Stomach (tissue), 9 donors: ENCODE data around the gene DDB1. TPM values are rescaled to one million over a fixed set of nuclear protein-coding genes. Genes with fewer than 3 reads are reported as not detected.

Source experiments
- DNase-seq, 2 donors: peaks; one replicate each; pipeline versions ENCODE4 v3.0.0 to v3.0.0-alpha.2; 2013 to 2019
- H3K27ac ChIP-seq, 5 donors: fragments of 200-600 bp in 4 of 5; sonication (generic) in 4 of 5; one replicate each; pipeline ENCODE4 v1.5.1; 2013 to 2019; ENCODE audit warnings: mild to moderate bottlenecking in 1 of 5, moderate library complexity in 1 of 5
- H3K27me3 ChIP-seq, 3 donors: fragments of 200-600 bp; sonication (generic); one replicate each; pipeline ENCODE4 v1.5.1; 2017 to 2019; ENCODE audit warnings: mixed run types in 1 of 3
- H3K36me3 ChIP-seq, 4 donors: fragments of 200-600 bp; sonication (generic); 1 replicate in 3 of 4; 2 replicates in 1 of 4; pipeline ENCODE4 v1.5.1; 2016 to 2019
- H3K4me1 ChIP-seq, 4 donors: fragments of 200-600 bp; sonication (generic); one replicate each; pipeline ENCODE4 v1.5.1; 2016 to 2019
- H3K4me3 ChIP-seq, 4 donors: fragments of 200-600 bp; sonication (generic) in 3 of 4; one replicate each; pipeline ENCODE4 v1.5.1; 2016 to 2019; ENCODE audit warnings: mild to moderate bottlenecking in 1 of 4
- H3K9me3 ChIP-seq, 4 donors: fragments of 200-600 bp; sonication (generic); one replicate each; pipeline ENCODE4 v1.5.1; 2016 to 2019
- EP300 ChIP-seq: sonication (generic); formaldehyde crosslinking; IDR thresholded peaks from one replicate; pipeline ENCODE4 v1.6.1; 2017; ENCODE audit warnings: antibody characterized with exemption
- POLR2A ChIP-seq, 4 donors: fragments of 450-650 bp; IDR thresholded peaks; one replicate each; pipeline ENCODE4 v1.6.1; 2016; ENCODE audit warnings: antibody characterized with exemption in 4 of 4, control low read depth in 2 of 4, mild to moderate bottlenecking in 1 of 4, moderate library complexity in 1 of 4
- POLR2AphosphoS5 ChIP-seq, 3 donors: sonication (generic); formaldehyde crosslinking; IDR thresholded peaks; one replicate each; pipeline ENCODE4 v1.6.1; 2016; ENCODE audit warnings: antibody characterized with exemption in 3 of 3
- WGBS, 5 donors: extraction: QIAGEN DNeasy Blood & Tissue Kit in 3 of 5; methylation state at CpG; one replicate each; pipeline versions ENCODE4 v1.1.5 to v1.1.7; 2013 to 2018; 5-methylcytosine and 5-hydroxymethylcytosine counted together
- intact Hi-C: fragments of 100-400 bp; cut with DNase I; formaldehyde crosslinking; loops from one replicate; pipeline ENCODE4 v1.15.1; 2023; ENCODE audit warnings: low total_unique reads
- polyA plus RNA-seq, 3 donors: library from polyadenylated mRNA; stranded (reverse); fragments of 200-250 nt; gene quantifications; one replicate each; pipeline ENCODE4 v1.2.3, GENCODE V29; 2013
- total RNA-seq, 5 donors: library from RNA; depleted of rRNA; stranded (reverse); fragments of >200 nt; gene quantifications; one replicate each; pipeline versions ENCODE4 v1.1.0 to v1.2.3, GENCODE V29; 2014 to 2016
- TF ChIP-seq, protein P1 (sequence below), 7 experiments: fragments of 450-650 bp in 4 of 7; fragments of 200-600 bp in 3 of 7; sonication (generic) in 3 of 7; IDR thresholded peaks; one replicate each; pipeline ENCODE4 v1.5.1; 2016 to 2019; ENCODE audit warnings: antibody characterized with exemption in 7 of 7, control low read depth in 2 of 7, mild to moderate bottlenecking in 1 of 7
- donor health status: healthy with polysubstance abuse.
- donor health status: Bipolar disorder and iron deficiency.
- donor health status: healthy.

Gene DDB1
- total and polyA plus RNA-seq, 8 donors = 44.2 to 489 (median 114) TPM

DNA sequence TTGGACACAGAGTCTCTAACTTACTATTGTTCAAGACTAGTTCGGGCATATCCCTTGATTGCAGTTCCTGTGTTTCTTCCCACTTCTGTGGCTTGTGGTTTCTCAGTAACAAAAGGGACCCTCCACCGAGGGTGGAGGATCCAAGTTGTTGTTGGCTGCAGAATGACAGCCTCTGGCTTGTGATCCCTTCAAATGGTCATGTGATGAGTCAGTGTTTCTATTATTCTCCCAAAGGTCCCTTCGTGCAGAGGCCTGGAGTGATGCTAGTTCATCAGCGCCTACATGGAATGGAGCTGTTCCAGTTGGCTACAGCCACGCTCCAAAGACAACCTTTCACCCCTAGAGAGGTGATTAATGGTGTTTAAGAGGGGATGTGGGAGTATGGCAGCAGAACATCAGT lies 35.2 kb downstream of the DDB1 start:
- WGBS, 5 donors = 43 to 56% (median 50%) methylated on average over 5 of the region's 5 CpGs
- H3K36me3 ChIP-seq = peaks cover 35 to 52% (median 48%) of the 10 kb centered on the region in 4 donors

DNA sequence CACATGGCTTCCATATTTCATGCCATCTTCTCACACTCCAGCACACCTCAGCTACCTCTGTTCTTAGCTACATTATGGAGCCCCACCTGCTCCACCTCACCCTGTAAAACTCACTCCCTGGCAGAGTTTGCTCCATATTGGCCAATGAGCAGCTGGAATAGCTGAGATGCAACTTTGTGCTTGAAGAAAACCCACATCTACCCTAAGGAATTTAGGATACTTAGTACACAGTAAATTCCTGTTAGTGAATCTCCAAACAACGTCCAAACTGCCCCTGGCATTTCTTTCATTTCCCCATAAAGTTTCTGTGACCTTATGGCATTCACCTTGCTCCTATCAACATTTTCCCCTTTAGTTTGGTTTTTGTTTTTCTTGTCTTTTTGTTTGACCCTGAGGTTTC lies 35.6 kb downstream of the DDB1 start:
- no peaks in the 10 kb centered on the region for H3K9me3 ChIP-seq
- peaks cover 24 to 46% (median 34%) of the 10 kb centered on the region in 4 donors for H3K4me1 ChIP-seq
- intact Hi-C loops = no loop called here
- 39 to 63% (median 60%) methylated on average over 1 of the region's 1 CpG for WGBS, 5 donors
- peak overlapping the region in 2 of 5 donors; percentile 7 to 9 for H3K27ac ChIP-seq
- DNase-seq = no peak
- H3K27me3 ChIP-seq = peaks cover 0 to 32% (median 19%) of the 10 kb centered on the region in 3 donors
- no peak overlapping the region for H3K4me3 ChIP-seq
- peaks cover 31 to 48% (median 44%) of the 10 kb centered on the region in 4 donors for H3K36me3 ChIP-seq
- TF ChIP-seq POLR2A (IDR thresholded peaks at IDR 0.05) (no peak), EP300 (no peak), POLR2AphosphoS5 (IDR thresholded peaks at IDR 0.05) (no peak)
- TF ChIP-seq, protein P1, sequence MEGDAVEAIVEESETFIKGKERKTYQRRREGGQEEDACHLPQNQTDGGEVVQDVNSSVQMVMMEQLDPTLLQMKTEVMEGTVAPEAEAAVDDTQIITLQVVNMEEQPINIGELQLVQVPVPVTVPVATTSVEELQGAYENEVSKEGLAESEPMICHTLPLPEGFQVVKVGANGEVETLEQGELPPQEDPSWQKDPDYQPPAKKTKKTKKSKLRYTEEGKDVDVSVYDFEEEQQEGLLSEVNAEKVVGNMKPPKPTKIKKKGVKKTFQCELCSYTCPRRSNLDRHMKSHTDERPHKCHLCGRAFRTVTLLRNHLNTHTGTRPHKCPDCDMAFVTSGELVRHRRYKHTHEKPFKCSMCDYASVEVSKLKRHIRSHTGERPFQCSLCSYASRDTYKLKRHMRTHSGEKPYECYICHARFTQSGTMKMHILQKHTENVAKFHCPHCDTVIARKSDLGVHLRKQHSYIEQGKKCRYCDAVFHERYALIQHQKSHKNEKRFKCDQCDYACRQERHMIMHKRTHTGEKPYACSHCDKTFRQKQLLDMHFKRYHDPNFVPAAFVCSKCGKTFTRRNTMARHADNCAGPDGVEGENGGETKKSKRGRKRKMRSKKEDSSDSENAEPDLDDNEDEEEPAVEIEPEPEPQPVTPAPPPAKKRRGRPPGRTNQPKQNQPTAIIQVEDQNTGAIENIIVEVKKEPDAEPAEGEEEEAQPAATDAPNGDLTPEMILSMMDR (IDR thresholded peaks at IDR 0.05) = no peak

More for the DNA sequence above, 35.2 kb downstream of the DDB1 start:
- Histone ChIP-seq H3K4me3 (no peak overlapping the region), H3K9me3 (no peaks in the 10 kb centered on the region), H3K27ac (peak overlapping the region in 3 of 5 donors; percentile 7 to 11 (median 9)), H3K27me3 (peaks cover 0 to 28% (median 19%) of the 10 kb centered on the region in 3 donors), H3K4me1 (peaks cover 24 to 46% (median 34%) of the 10 kb centered on the region in 4 donors)
- intact Hi-C loops = no loop called here
- TF ChIP-seq, protein P1 (IDR thresholded peaks at IDR 0.05) = no peak
- TF ChIP-seq POLR2AphosphoS5 (IDR thresholded peaks at IDR 0.05) = no peak
- TF ChIP-seq EP300 = no peak
- TF ChIP-seq POLR2A (IDR thresholded peaks at IDR 0.05) = no peak
- peak in 1 of 2 donors; percentile 60 for DNase-seq

DNA sequence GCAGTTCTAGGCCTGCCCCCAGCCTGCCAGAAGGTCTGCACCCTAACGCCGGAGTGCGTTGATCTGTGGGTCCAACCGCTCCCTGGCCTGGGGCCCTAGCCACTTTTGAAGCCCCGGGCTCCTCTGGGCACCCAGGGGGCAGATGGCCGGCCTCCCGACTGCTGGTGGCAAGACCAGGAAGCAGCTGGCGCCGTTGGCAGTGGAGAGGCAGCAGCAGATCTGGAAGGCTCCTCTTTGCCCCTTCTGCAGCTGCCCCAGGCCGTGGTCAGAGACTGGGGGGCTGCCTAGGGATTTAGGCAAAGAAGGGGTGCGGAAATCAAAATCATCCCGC lies 37.3 kb downstream of the DDB1 start:
- intact Hi-C loops = no loop called here
- TF ChIP-seq POLR2A (IDR thresholded peaks at IDR 0.05) (no peak), EP300 (no peak), POLR2AphosphoS5 (IDR thresholded peaks at IDR 0.05) (no peak)
- TF ChIP-seq, protein P1 (IDR thresholded peaks at IDR 0.05) = no peak
- DNase-seq = peak in 1 of 2 donors; percentile 34
- 45 to 88% (median 57%) methylated on average over 3 to 12 of the region's 12 CpGs for WGBS, 5 donors
- Histone ChIP-seq H3K9me3 (no peaks in the 10 kb centered on the region), H3K4me3 (peak overlapping the region; percentile 48 to 69 (median 62)), H3K36me3 (peaks cover 14 to 30% (median 26%) of the 10 kb centered on the region in 4 donors), H3K27me3 (peaks cover 0 to 44% (median 19%) of the 10 kb centered on the region in 3 donors), H3K27ac (peak overlapping the region in 2 of 5 donors; percentile 28 to 66), H3K4me1 (peaks cover 24 to 46% (median 34%) of the 10 kb centered on the region in 4 donors)

DNA sequence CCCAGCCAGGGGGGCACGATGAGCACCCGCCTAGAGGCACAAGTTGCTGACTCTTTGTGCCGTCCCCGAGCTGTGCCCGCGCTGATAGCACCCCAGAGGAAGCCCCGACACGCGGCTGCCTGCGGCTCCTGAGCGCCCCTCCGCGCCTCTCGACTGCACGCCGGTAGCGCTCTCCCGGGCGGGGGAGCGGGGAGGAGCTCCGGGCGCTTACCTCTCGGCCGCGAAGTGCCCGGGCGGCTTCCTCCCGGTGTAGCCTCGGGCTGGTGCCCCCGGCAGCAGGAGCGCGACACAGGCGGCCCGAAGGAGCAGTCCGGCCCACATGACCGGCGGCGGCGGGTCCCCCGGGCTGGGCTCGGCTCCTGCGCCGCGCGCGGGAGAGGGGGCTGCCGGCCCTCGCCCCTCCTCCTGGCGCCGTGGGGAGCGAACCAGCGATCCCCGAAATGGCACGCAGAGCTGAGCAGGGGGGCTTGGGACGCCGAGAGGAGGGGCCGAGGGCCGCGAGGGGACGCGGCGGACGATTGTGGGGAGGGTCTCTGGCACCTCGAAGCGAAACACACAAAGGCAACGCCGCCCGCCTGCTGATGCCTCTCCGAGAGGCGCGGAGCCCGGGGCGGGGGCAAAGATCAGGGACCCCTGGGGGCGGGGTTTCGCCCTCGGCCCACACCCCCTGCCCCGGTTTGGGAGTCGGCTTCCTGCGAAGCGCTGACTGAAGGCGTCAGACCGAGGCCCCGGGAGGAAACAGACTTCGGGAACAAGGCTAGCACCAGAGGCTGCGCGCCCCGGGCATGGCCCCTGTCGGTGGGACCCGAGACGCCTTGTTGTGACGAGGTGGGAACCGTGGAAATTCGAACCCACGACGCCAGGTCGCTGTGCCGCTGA lies 37.9 kb downstream of the DDB1 start, which contains the start of gene VWCE:
TSS of gene VWCE (minus strand) at position 600 of the 879 bp plus-strand sequence. CDS start at position 321, 279 bp downstream.
- intact Hi-C loops = no loop called here
- WGBS, 5 donors = 1 to 5% (median 2%) methylated on average over 31 to 97 of the region's 97 CpGs
- no peak for TF ChIP-seq POLR2AphosphoS5 (IDR thresholded peaks at IDR 0.05)
- no peak for TF ChIP-seq POLR2A (IDR thresholded peaks at IDR 0.05)
- TF ChIP-seq, protein P1 (IDR thresholded peaks at IDR 0.05) = peak in 1 of 7 experiments; percentile 9
- Histone ChIP-seq H3K27ac (peak within 1 kb of the TSS in 3 of 5 donors; percentile 28 to 66 (median 47)), H3K9me3 (no peaks in the 10 kb centered on the region), H3K4me1 (peaks cover 24 to 46% (median 34%) of the 10 kb centered on the region in 4 donors), H3K4me3 (peak within 1 kb of the TSS; percentile 48 to 69 (median 62)), H3K27me3 (peaks cover 0 to 44% (median 19%) of the 10 kb centered on the region in 3 donors), H3K36me3 (peaks cover 8 to 24% (median 20%) of the 10 kb centered on the region in 4 donors)
- DNase-seq = peak; percentile 71 to 92
